ENCODE measurements around the gene MAPT. TPM values are rescaled to one million over a fixed set of nuclear protein-coding genes. Genes with fewer than 3 reads are reported as not detected.
A peak's percentile ranks its signal among the peaks of the same experiment; 100 is the strongest.

MAPT gene
- total and polyA plus RNA-seq, 2 of the 13 experiments (the other 11 are each of a cell fraction or from before 2014, with no cell fraction given), result 2.1 to 2.8 TPM

DNA sequence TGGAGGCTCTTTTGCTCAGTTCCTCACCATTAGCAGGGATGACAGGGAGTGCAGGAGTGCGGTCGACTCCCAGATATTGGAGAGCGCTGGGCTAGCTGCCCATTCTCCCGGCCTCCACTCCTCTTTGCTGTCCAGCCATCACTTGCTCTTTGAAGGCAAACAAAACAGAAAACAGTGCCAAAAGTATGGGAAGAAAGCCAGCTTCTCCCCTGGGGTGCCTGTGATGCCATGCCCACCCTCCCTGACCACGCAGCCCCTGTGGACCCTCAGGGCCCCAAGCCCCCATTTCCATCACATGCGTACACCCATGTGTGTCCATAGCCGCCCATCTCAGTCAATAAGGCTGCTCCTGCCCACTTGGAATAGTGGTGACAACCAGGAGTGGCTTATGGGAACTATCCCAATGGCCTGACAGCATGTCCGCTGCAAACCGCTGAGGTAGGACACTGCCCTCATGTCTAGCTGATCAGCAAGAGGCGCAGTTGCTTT is 30.0 kb downstream of the MAPT start (continued):
- TF ChIP-seq, protein P1, sequence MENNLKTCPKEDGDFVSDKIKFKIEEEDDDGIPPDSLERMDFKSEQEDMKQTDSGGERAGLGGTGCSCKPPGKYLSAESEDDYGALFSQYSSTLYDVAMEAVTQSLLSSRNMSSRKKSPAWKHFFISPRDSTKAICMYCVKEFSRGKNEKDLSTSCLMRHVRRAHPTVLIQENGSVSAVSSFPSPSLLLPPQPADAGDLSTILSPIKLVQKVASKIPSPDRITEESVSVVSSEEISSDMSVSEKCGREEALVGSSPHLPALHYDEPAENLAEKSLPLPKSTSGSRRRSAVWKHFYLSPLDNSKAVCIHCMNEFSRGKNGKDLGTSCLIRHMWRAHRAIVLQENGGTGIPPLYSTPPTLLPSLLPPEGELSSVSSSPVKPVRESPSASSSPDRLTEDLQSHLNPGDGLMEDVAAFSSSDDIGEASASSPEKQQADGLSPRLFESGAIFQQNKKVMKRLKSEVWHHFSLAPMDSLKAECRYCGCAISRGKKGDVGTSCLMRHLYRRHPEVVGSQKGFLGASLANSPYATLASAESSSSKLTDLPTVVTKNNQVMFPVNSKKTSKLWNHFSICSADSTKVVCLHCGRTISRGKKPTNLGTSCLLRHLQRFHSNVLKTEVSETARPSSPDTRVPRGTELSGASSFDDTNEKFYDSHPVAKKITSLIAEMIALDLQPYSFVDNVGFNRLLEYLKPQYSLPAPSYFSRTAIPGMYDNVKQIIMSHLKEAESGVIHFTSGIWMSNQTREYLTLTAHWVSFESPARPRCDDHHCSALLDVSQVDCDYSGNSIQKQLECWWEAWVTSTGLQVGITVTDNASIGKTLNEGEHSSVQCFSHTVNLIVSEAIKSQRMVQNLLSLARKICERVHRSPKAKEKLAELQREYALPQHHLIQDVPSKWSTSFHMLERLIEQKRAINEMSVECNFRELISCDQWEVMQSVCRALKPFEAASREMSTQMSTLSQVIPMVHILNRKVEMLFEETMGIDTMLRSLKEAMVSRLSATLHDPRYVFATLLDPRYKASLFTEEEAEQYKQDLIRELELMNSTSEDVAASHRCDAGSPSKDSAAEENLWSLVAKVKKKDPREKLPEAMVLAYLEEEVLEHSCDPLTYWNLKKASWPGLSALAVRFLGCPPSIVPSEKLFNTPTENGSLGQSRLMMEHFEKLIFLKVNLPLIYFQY (CRISPR knock-in tag; IDR thresholded peaks at IDR 0.05; ENCODE audit: borderline replicate concordance), result no peak
- TF ChIP-seq CREB1 (IDR thresholded peaks at IDR 0.05) (no peak), CREB1 (CRISPR knock-in tag; IDR thresholded peaks at IDR 0.05) (no peak), ATM (IDR thresholded peaks at IDR 0.05; ENCODE audit: borderline replicate concordance) (no peak), ZFP41 (CRISPR knock-in tag; IDR thresholded peaks at IDR 0.05; ENCODE audit: borderline replicate concordance) (0 out of 2 replicates have a peak, but pooled peaks have one; percentile 38), MAZ (IDR thresholded peaks at IDR 0.05; ENCODE audit: borderline replicate concordance, low read depth, low read length) (no peak), MAZ (CRISPR knock-in tag; IDR thresholded peaks at IDR 0.05; ENCODE audit: low read depth) (0 out of 2 replicates have a peak, but pooled peaks have one; percentile 34), ATRX (CRISPR knock-in tag; IDR thresholded peaks at IDR 0.05; ENCODE audit: borderline replicate concordance) (no peak), ZNF292 (CRISPR knock-in tag; IDR thresholded peaks at IDR 0.05; ENCODE audit: borderline replicate concordance, low read depth) (no peak), ZNF44 (CRISPR knock-in tag; IDR thresholded peaks at IDR 0.05) (0 out of 2 replicates have a peak, but pooled peaks have one; percentile 12), ADNP (CRISPR knock-in tag; IDR thresholded peaks at IDR 0.05) (no peak), POLR2A (IDR thresholded peaks at IDR 0.05; ENCODE audit: insufficient read depth in 1 of 2, low read depth in 2 of 2, low read length in 2 of 2) (0 out of 4 replicates have a peak, but pooled peaks of 1 of the 2 experiments have one; percentile 8), SP4 (CRISPR knock-in tag; IDR thresholded peaks at IDR 0.05) (no peak), FOXA1 (IDR thresholded peaks at IDR 0.05) (no peak), FOXA1 (CRISPR knock-in tag; IDR thresholded peaks at IDR 0.05) (0 out of 2 replicates have a peak, but pooled peaks have one; percentile 26)
- TF ChIP-seq, protein P2, sequence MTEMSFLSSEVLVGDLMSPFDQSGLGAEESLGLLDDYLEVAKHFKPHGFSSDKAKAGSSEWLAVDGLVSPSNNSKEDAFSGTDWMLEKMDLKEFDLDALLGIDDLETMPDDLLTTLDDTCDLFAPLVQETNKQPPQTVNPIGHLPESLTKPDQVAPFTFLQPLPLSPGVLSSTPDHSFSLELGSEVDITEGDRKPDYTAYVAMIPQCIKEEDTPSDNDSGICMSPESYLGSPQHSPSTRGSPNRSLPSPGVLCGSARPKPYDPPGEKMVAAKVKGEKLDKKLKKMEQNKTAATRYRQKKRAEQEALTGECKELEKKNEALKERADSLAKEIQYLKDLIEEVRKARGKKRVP (CRISPR knock-in tag; IDR thresholded peaks at IDR 0.05), result no peak
- TF ChIP-seq, protein P3, sequence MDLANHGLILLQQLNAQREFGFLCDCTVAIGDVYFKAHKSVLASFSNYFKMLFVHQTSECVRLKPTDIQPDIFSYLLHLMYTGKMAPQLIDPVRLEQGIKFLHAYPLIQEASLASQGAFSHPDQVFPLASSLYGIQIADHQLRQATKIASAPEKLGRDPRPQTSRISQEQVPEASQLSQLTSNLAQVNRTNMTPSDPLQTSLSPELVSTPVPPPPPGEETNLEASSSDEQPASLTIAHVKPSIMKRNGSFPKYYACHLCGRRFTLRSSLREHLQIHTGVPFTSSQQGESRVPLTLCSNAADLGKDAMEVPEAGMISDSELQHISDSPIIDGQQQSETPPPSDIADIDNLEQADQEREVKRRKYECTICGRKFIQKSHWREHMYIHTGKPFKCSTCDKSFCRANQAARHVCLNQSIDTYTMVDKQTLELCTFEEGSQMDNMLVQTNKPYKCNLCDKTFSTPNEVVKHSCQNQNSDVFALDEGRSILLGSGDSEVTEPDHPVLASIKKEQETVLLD (CRISPR knock-in tag; IDR thresholded peaks at IDR 0.05; ENCODE audit: low read depth), result no peak
- TF ChIP-seq, protein P4, sequence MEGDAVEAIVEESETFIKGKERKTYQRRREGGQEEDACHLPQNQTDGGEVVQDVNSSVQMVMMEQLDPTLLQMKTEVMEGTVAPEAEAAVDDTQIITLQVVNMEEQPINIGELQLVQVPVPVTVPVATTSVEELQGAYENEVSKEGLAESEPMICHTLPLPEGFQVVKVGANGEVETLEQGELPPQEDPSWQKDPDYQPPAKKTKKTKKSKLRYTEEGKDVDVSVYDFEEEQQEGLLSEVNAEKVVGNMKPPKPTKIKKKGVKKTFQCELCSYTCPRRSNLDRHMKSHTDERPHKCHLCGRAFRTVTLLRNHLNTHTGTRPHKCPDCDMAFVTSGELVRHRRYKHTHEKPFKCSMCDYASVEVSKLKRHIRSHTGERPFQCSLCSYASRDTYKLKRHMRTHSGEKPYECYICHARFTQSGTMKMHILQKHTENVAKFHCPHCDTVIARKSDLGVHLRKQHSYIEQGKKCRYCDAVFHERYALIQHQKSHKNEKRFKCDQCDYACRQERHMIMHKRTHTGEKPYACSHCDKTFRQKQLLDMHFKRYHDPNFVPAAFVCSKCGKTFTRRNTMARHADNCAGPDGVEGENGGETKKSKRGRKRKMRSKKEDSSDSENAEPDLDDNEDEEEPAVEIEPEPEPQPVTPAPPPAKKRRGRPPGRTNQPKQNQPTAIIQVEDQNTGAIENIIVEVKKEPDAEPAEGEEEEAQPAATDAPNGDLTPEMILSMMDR (CRISPR knock-in tag; IDR thresholded peaks at IDR 0.05), result 0 out of 2 replicates have a peak, but pooled peaks have one; percentile 11
- TF ChIP-seq, protein P5, sequence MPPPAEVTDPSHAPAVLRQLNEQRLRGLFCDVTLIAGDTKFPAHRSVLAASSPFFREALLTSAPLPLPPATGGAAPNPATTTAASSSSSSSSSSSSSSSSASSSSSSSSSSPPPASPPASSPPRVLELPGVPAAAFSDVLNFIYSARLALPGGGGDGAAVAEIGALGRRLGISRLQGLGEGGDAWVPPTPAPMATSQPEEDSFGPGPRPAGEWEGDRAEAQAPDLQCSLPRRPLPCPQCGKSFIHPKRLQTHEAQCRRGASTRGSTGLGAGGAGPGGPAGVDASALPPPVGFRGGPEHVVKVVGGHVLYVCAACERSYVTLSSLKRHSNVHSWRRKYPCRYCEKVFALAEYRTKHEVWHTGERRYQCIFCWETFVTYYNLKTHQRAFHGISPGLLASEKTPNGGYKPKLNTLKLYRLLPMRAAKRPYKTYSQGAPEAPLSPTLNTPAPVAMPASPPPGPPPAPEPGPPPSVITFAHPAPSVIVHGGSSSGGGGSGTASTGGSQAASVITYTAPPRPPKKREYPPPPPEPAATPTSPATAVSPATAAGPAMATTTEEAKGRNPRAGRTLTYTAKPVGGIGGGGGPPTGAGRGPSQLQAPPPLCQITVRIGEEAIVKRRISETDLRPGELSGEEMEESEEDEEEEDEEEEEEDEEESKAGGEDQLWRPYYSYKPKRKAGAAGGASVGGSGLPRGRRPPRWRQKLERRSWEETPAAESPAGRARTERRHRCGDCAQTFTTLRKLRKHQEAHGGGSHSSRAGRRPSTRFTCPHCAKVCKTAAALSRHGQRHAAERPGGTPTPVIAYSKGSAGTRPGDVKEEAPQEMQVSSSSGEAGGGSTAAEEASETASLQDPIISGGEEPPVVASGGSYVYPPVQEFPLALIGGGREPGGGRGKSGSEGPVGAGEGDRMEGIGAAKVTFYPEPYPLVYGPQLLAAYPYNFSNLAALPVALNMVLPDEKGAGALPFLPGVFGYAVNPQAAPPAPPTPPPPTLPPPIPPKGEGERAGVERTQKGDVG (CRISPR knock-in tag; IDR thresholded peaks at IDR 0.05; ENCODE audit: borderline replicate concordance), result 0 out of 2 replicates have a peak, but pooled peaks have one; percentile 32

Data from HepG2 (cell line).